HepG2 (cell line): Measurements from ENCODE around the gene FAHD1. TPM values are rescaled to one million over a fixed set of nuclear protein-coding genes. Genes with fewer than 3 reads are reported as not detected.

ENCODE experiments used
- FOXA3 ChIP-seq: IDR thresholded peaks from 2 replicates; pipeline ENCODE4 v1.6.1; 2016; ENCODE audit warnings: missing genetic modification reagents, missing compliant biosample characterization
- KDM2A ChIP-seq: sonication (generic); formaldehyde crosslinking; IDR thresholded peaks from 2 replicates; pipeline ENCODE4 v1.4.0; 2020; ENCODE audit warnings: low read depth, missing genetic modification reagents, borderline replicate concordance
- PHB2 ChIP-seq: fragments of 450-650 bp; IDR thresholded peaks from 2 replicates; pipeline ENCODE4 v1.6.1; 2018; ENCODE audit not compliant: partially characterized antibody
- RFXAP ChIP-seq: sonication (generic); formaldehyde crosslinking; IDR thresholded peaks from 2 replicates; pipeline ENCODE4 v1.4.0; 2020; ENCODE audit warnings: missing genetic modification reagents, borderline replicate concordance
- SMC3 ChIP-seq: IDR thresholded peaks from 2 replicates; pipeline ENCODE4 v1.6.1; 2011; ENCODE audit warnings: low read length, improper control_type of control experiment
- SOX6 ChIP-seq, 2 experiments: fragments of 450-650 bp in 1 of 2; sonication (generic) in 1 of 2; formaldehyde crosslinking in 1 of 2; IDR thresholded peaks; 2 replicates each; pipeline versions ENCODE4 v1.4.0 to v1.6.1; 2017 to 2020; ENCODE audit warnings: antibody characterized with exemption in 1 of 2, mild to moderate bottlenecking in 1 of 2, missing genetic modification reagents in 1 of 2
- TGIF2 ChIP-seq: IDR thresholded peaks from 2 replicates; pipeline ENCODE4 v1.6.1; 2016; ENCODE audit warnings: control low read depth, missing compliant biosample characterization
- THYN1 ChIP-seq: sonication (generic); formaldehyde crosslinking; IDR thresholded peaks from 2 replicates; pipeline ENCODE4 v1.8.1; 2023; ENCODE audit warnings: low read depth, mild to moderate bottlenecking, moderate library complexity, missing genetic modification reagents, borderline replicate concordance
- YEATS2 ChIP-seq: sonication (generic); formaldehyde crosslinking; IDR thresholded peaks from 2 replicates; pipeline ENCODE4 v1.4.0; 2020; ENCODE audit warnings: missing genetic modification reagents, borderline replicate concordance
- ZBTB39 ChIP-seq: sonication (generic); formaldehyde crosslinking; IDR thresholded peaks from 2 replicates; pipeline ENCODE4 v1.5.0; 2020; ENCODE audit warnings: missing genetic modification reagents
- ZNF160 ChIP-seq: sonication (generic); formaldehyde crosslinking; IDR thresholded peaks from 2 replicates; pipeline ENCODE4 v1.8.0; 2022; ENCODE audit warnings: mild to moderate bottlenecking, inconsistent platforms, missing genetic modification reagents
- ZNF292 ChIP-seq: sonication (generic); formaldehyde crosslinking; IDR thresholded peaks from 2 replicates; pipeline ENCODE4 v1.8.1; 2022; ENCODE audit warnings: mild to moderate bottlenecking, low read depth, missing genetic modification reagents, borderline replicate concordance
- ZNF446 ChIP-seq: sonication (generic); formaldehyde crosslinking; IDR thresholded peaks from 2 replicates; pipeline ENCODE4 v1.5.0; 2020; ENCODE audit warnings: mild to moderate bottlenecking, missing genetic modification reagents
- ZNF772 ChIP-seq: sonication (generic); formaldehyde crosslinking; IDR thresholded peaks from 2 replicates; pipeline ENCODE4 v1.5.0; 2020; ENCODE audit warnings: mild to moderate bottlenecking, missing genetic modification reagents
- ZNF784 ChIP-seq: sonication (generic); formaldehyde crosslinking; IDR thresholded peaks from 2 replicates; pipeline ENCODE4 v1.5.1; 2020; ENCODE audit warnings: missing genetic modification reagents, mild to moderate bottlenecking, borderline replicate concordance
- ZNF816 ChIP-seq: sonication (generic); formaldehyde crosslinking; IDR thresholded peaks from 2 replicates; pipeline ENCODE4 v1.8.0; 2022; ENCODE audit warnings: missing genetic modification reagents, mild to moderate bottlenecking, borderline replicate concordance
- ZNF878 ChIP-seq: sonication (generic); formaldehyde crosslinking; IDR thresholded peaks from 2 replicates; pipeline ENCODE4 v1.8.1; 2023; ENCODE audit warnings: mild to moderate bottlenecking, missing genetic modification reagents, moderate library complexity
- ZSCAN20 ChIP-seq: sonication (generic); formaldehyde crosslinking; IDR thresholded peaks from 2 replicates; pipeline ENCODE4 v1.4.0; 2020; ENCODE audit warnings: missing genetic modification reagents, mild to moderate bottlenecking, borderline replicate concordance
- ZSCAN9 ChIP-seq: IDR thresholded peaks from 2 replicates; pipeline ENCODE4 v1.6.1; 2016; ENCODE audit warnings: borderline replicate concordance
- polyA plus RNA-seq, 8 experiments: library from polyadenylated mRNA; depleted of rRNA in 3 of 8; stranded (reverse) in 7 of 8; unstranded in 1 of 8; fragments of >200 nt; fragmentation: Illumina TruSeq in 4 of 8; extraction: Trizol in 4 of 8; gene quantifications; 2 replicates each; pipeline versions ENCODE4 v1.2.1 to v1.2.3, GENCODE V29; 2011 to 2016; ENCODE audit warnings: low read depth in 4 of 8, missing spikeins in 1 of 8, mixed read lengths in 1 of 8; ENCODE audit not compliant: insufficient read depth in 1 of 8
- total RNA-seq, 5 experiments: library from RNA; depleted of rRNA; stranded (reverse); fragments of >200 nt; fragmentation: Illumina TruSeq; extraction: Trizol; gene quantifications; 2 replicates each; pipeline ENCODE4 v1.2.3, GENCODE V29; 2016; ENCODE audit warnings: low read depth in 1 of 5
- TF ChIP-seq, protein P1 (sequence below): sonication (generic); formaldehyde crosslinking; IDR thresholded peaks from 2 replicates; pipeline ENCODE4 v1.8.0; 2022; ENCODE audit warnings: mild to moderate bottlenecking, missing genetic modification reagents, moderate library complexity
- TF ChIP-seq, protein P2 (sequence below): sonication (generic); formaldehyde crosslinking; IDR thresholded peaks from 2 replicates; pipeline ENCODE4 v1.4.0; 2020; ENCODE audit warnings: missing genetic modification reagents
- TF ChIP-seq, protein P3 (sequence below): sonication (generic); formaldehyde crosslinking; IDR thresholded peaks from 2 replicates; pipeline ENCODE4 v1.8.1; 2023; ENCODE audit warnings: mild to moderate bottlenecking, moderate library complexity, missing genetic modification reagents

Gene FAHD1
- total and polyA plus RNA-seq, 2 of the 13 experiments (the other 11 are each of a cell fraction or from before 2014, with no cell fraction given), result 39.0 to 45.3 TPM

- TF ChIP-seq SMC3 (no peak), ZNF160 (CRISPR knock-in tag) (no peak), TGIF2 (0 out of 2 replicates have a peak, but pooled peaks have one; percentile 16), YEATS2 (no peak), ZSCAN9 (peak; percentile 45; the same call in 1 of the 2 replicates), ZSCAN20 (CRISPR knock-in tag) (no peak), ZNF292 (no peak), ZBTB39 (CRISPR knock-in tag) (no peak), THYN1 (CRISPR knock-in tag) (no peak), ZNF784 (CRISPR knock-in tag) (no peak), KDM2A (CRISPR knock-in tag) (peak; percentile 47; the same call in 1 of the 2 replicates), SOX6 (IDR thresholded peaks at IDR 0.05) (no peak), SOX6 (CRISPR knock-in tag; IDR thresholded peaks at IDR 0.05) (peak; percentile 83), ZNF446 (CRISPR knock-in tag) (no peak), ZNF816 (no peak), FOXA3 (CRISPR knock-in tag) (peak; percentile 53; the same call in 1 of the 2 replicates), ZNF878 (no peak), RFXAP (no peak), ZNF772 (CRISPR knock-in tag) (peak; percentile 49; the same call in 1 of the 2 replicates), PHB2 (no peak)
- TF ChIP-seq, protein P1, sequence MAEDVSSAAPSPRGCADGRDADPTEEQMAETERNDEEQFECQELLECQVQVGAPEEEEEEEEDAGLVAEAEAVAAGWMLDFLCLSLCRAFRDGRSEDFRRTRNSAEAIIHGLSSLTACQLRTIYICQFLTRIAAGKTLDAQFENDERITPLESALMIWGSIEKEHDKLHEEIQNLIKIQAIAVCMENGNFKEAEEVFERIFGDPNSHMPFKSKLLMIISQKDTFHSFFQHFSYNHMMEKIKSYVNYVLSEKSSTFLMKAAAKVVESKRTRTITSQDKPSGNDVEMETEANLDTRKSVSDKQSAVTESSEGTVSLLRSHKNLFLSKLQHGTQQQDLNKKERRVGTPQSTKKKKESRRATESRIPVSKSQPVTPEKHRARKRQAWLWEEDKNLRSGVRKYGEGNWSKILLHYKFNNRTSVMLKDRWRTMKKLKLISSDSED (CRISPR knock-in tag), result no peak
- TF ChIP-seq, protein P2, sequence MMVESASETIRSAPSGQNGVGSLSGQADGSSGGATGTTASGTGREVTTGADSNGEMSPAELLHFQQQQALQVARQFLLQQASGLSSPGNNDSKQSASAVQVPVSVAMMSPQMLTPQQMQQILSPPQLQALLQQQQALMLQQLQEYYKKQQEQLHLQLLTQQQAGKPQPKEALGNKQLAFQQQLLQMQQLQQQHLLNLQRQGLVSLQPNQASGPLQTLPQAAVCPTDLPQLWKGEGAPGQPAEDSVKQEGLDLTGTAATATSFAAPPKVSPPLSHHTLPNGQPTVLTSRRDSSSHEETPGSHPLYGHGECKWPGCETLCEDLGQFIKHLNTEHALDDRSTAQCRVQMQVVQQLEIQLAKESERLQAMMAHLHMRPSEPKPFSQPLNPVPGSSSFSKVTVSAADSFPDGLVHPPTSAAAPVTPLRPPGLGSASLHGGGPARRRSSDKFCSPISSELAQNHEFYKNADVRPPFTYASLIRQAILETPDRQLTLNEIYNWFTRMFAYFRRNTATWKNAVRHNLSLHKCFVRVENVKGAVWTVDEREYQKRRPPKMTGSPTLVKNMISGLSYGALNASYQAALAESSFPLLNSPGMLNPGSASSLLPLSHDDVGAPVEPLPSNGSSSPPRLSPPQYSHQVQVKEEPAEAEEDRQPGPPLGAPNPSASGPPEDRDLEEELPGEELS (CRISPR knock-in tag), result peak; percentile 76
- TF ChIP-seq, protein P3, sequence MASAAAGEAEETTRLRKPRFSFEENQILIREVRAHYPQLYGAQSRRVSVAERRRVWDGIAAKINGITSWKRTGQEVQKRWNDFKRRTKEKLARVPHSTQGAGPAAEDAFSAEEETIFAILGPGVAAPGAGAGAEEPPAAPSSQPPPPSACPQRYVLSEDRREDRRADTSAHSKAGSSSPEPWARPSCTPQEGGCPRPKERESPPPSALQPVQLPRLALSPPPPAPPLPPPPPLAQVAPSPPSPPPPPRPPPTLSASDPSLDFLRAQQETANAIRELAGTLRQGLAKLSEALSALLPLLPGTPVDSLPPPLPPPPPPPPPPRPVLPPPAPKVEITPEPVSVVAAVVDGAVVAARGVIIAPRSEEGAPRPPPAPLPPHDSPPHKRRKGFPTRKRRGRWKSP (CRISPR knock-in tag), result no peak
These were observed 1.8 kb downstream of the FAHD1 start (continued) for GRCh38 chr16:1828645-1829410.
